Stimulated activated CD4-positive, alpha-beta T cell treated with anti-CD3 and anti-CD28 coated beads, Interleukin-4, amount 100 ng/mL, for 24 hours (primary cell): Measurements from ENCODE around the gene FLNB.
A peak's percentile ranks its signal among the peaks of the same experiment; 100 is the strongest.

Experiments
- DNase-seq: peaks from one replicate; pipeline ENCODE4 v3.0.0-alpha.2; 2020

FLNB gene

GRCh38 chr3:58169371-58169770, 161.1 kb downstream of the FLNB start:
- DNase-seq: no peak

GRCh38 chr3:58170376-58170775, 162.2 kb downstream of the FLNB start:
- no peak for DNase-seq

DNA sequence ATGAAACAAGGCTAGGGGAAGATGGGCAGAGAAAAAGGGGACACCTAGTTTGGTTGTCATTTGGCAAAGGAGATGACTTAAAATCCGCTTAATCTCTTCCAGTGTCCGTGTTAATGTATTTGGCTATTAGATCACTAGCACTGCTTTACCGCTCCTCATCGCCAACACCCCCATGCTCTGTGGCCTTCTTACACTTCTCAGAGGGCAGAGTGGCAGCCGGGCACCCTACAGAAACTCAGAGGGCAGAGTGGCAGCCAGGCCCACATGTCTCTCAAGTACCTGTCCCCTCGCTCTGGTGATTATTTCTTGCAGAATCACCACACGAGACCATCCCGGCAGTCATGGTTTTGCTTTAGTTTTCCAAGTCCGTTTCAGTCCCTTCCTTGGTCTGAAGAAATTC, 162.9 kb downstream of the FLNB start:
- DNase-seq: no peak

DNA sequence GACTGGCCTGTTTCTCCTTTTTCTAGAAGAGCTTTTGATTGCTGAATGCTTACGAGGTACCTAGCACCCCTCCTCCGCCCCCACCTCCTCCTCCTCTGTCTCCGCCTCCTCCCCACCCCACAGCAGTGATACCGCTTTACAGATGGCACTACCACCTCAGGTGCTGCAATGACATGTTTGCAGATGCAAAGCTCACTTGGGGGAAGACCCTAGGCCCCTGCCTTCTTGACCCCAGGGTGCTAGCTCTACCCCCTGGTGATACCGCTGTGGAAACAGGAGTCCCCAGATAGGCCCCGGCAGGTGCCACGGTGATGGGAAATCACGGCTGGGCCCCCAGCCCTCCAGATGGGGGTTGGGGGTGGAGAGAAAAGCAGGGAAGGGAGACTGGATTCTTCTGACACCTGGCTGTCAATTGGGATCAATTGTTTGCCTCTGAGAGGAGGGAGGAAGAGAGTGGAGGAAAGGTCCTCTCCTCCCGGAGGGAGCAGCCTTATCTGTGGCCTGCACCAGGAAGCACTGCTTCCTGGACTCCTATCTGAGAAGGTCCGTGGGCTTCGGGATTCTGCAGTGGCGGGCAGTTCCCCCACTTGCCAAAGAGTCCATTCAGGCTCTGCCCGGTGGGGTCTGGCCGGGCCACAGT, 164.9 kb downstream of the FLNB start:
- DNase-seq: no peak

DNA sequence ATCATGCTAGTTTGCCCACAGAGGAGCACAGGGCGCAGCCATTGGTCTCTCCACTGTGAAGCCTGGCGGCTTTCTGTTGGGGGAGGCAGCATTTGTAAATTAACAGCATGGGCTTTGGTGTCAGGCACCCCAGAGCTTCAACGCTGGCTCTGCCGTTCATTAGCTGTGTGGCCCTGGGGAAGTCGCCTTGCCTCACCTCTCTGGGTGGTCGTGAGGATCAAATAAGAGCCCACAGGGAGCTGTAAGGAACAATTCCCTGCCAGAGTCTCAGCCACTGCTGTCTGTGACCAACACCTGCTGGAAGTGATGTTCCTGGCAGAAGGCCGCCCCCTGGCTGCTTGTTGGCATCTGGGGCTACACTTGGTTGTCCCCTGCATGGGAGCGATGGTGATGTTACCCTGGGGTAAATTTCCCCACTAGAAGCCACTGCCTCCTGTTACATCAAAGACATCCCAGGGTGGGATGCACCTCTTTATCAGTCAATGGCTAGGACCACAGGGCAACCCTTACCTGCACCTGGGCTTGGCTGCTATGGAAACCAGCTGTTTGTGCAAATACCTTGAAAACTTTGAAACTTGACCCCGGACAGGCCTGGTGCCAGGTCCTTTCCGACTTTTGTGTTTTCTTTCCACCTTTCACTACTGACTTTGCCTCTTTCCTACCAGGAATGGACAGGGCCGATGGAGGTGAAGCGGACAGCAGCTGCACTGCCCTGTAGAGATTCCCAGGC, 165.6 kb downstream of the FLNB start:
- peak; percentile 24 for DNase-seq

DNA sequence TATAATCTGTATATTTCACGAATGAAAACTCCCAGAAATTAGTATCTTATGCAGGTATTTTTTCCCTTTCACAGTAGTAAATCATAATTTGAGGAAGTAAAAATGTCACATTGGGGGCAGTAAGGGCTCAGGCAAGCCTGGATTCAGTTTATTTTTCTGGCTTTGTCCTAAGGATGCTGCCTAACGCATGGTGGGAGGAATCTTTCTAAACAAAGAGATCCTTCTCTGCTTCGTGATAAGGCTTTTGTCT, 166.9 kb downstream of the FLNB start:
- no peak for DNase-seq

DNA sequence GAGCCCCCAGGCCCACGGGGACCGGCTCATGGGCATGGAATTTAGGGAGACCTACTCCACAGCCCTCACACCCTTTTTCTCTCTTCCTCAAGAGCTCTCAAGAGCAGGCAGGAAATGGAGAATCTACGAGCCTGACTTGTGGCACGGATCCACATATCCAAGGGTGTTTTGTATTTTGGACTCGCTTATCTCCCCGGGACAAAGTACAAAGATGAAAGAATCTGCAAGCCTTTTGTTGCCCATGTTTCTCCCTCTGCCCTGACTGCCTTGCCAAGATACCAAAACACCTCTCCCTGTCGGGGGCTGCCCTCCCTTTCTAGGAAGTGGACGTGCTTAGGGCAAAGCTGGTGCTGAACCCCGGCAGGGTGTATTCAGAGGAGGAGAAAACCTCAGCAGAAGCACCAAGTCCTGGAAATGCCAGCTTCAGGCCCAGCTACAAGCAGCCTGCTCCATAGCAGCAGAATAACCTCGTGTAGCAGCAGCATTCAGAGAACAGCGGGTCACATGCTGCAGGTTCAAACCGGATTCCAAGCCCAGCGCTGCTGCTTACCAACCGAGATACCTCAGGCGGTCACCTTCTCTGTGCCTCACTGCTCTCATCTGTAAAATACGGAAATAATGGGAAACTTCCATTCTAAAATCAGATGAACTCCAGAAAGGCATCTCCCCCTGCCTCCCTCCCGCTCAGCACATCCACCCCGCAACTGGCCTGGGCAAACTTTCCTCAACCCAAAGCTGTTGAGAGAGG, 167.4 kb downstream of the FLNB start:
- no peak for DNase-seq

DNA sequence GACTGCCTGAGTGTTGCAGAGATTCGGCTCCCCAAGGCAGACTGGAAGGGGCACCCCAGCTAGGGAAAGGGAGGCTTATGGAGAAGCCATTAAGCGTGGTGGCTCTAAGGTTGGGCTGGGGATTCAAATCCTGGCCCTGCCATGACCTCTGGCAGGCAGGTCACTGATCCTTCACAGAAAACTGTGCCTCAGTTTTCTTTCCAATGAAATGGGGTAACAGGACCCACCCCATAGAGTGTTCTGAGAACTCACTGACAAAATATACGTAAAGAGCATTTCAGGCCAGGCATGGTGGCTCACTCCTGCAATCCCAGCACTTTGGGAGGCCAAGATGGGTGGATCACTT, 167.9 kb downstream of the FLNB start:
- no peak for DNase-seq

DNA sequence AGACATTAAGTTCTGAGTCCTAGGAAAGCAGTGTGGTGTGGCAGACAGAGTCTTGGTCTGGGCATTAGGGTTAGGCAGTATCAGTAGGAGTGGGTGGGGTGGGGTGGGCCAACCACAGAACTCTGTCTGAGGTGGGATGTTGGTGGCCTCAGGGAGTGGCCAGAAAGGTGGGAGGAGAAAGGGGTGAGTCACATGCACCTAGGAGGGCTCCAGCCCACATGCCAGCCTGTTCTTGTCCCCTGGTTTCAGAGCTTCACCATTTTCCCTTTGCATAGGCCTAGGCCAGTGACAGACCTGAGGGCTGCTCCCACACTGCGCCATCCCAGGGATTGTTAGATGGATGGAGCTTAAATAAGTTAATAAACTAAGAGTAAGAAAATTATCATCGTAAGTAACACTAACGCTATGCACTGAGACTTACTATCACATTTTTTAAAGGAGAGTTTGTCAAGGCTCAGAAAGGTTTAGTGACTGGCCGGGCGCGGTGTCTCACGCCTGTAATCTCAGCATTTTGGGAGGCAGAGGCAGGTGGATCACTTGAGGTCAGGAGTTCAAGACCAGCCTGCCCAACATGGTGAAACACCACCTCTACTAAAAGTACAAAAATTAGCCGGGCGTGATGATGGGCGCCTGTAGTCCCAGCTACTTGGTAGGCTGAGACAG, 168.7 kb downstream of the FLNB start:
- no peak for DNase-seq

GRCh38 chr3:58177747-58178527, 169.7 kb downstream of the FLNB start:
- DNase-seq: peak; percentile 91

GRCh38 chr3:58178528-58179234, 170.5 kb downstream of the FLNB start:
- DNase-seq: no peak

- DNase-seq: no peak
Measured at GRCh38 chr3:58179235-58180098, 171.2 kb downstream of the FLNB start.

DNA sequence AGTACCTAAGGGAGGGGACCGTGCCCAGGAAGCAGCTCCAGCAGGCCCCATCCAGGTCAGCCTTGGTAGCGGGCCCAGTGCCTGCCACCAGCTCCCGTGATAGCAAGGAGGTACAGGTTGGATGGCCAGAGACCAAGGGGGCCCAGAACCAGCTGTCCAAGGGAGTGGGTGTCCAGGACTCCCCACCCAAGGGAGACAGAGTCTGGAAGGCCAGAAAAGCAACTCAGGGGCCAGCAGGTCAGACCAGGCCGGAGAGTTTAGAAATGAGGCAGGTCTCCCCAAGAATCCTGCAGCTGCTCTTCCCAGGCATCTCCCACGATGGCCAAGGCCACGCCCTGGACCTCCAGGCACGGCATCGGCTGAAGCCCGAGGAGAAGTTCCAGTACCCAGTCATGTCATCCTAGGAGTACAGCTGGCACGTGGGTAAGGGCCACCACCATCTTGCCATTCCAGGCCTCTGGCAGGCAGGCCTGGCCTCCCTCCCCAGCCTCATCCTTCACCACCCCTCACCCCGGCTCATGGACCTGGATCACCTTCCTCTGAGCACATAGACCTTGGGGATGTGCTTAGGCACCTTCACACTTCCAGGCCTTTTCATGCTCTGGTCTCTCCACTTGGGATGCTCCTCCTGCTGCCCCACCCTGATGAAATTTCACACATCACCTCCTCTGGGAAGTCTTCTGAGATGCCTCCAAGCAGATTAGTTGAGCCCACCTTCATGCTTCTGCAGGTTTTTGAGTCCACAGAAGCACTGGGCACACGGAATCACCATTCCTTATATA, 172.1 kb downstream of the FLNB start:
- DNase-seq: no peak

GRCh38 chr3:58180940-58181587, 172.8 kb downstream of the FLNB start:
- DNase-seq: no peak

DNA sequence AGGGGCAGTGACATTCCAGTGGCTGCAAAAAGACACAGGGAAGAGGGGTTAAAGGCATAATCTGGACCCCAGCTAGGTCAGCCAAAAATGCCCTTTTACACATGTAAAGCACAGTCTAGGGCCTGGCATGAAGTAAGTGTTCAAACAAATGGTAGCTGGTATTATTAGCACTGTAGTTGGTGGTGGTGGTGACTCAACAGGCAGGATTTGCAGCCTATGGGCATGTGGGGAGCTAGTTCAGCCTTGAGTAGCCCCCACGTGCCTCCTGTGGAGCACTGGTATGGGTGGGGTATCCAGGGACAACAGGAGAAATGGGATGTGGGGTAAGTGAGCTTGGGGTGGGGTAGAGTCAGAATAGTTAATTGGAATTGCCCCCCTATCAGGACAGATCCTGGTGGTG, 175.0 kb downstream of the FLNB start:
- DNase-seq: no peak

- no peak for DNase-seq
Measured at GRCh38 chr3:58183891-58184290, 175.7 kb downstream of the FLNB start.

- DNase-seq: no peak
Measured at GRCh38 chr3:58184309-58184981, 176.2 kb downstream of the FLNB start.

DNA sequence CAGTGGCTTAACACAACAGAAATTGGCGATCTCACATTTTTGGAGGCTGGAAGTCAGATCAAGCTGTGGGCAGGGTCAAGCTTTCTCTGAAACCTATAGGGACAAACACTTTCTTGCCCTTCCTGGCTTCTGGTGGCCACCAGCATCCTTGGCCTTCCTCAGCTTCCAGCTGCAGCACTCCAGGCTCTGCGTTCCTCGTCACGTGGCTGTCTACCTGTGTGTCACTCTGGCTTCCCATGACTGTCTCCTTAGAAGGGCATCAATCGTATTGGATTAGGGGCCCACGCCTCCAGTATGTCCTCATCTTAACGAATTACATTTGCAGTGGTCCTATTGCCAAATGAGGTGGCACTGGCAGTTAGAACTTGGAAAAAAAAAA, 176.7 kb downstream of the FLNB start:
- no peak for DNase-seq

DNA sequence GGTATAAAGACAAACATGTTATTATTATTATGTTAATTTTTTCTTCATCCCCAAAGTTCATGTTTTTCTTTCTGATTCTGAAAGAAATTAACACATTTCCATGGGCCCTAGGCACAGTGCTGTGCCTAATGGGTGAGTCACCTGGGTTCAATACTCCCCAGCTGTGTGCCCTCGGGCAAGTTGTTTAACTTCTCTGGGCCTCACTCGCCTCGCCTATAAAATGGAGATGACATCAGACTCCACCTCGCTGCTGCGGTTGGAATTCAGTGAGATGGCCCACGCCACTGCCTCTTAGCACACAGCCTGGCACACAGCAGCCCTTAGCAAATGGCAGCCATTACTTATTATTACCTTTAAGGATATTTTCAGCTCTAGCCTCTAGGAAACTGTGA, 179.9 kb downstream of the FLNB start:
- DNase-seq: no peak
